KMS-11 (cell line): ENCODE results near the gene CDH13.

ENCODE experiments used
- H2AFZ ChIP-seq: fragments of 200-600 bp; sonication (generic); 2 replicates; pipeline ENCODE4 v1.6.1; 2016; ENCODE audit warnings: antibody characterized with exemption, mixed run types, low read depth
- H3K27ac ChIP-seq: fragments of 200-600 bp; sonication (generic); 2 replicates; pipeline ENCODE4 v1.6.1; 2016; ENCODE audit warnings: mild to moderate bottlenecking, mixed run types
- H3K27me3 ChIP-seq: fragments of 200-600 bp; sonication (generic); 2 replicates; pipeline ENCODE4 v1.6.1; 2017; ENCODE audit warnings: mild to moderate bottlenecking, low read depth, mixed run types, moderate library complexity; ENCODE audit not compliant: insufficient read depth
- H3K36me3 ChIP-seq: fragments of 200-600 bp; sonication (generic); 2 replicates; pipeline ENCODE4 v1.6.1; 2017; ENCODE audit warnings: mild to moderate bottlenecking, mixed run types; ENCODE audit not compliant: insufficient read depth
- H3K4me1 ChIP-seq: fragments of 200-600 bp; sonication (generic); 2 replicates; pipeline ENCODE4 v1.6.1; 2016; ENCODE audit warnings: mild to moderate bottlenecking, low read depth, mixed run types; ENCODE audit not compliant: poor library complexity, severe bottlenecking
- H3K4me2 ChIP-seq: fragments of 200-600 bp; sonication (generic); 2 replicates; pipeline ENCODE4 v1.7.0; 2016; ENCODE audit warnings: mild to moderate bottlenecking, mixed run types
- H3K4me3 ChIP-seq: fragments of 200-600 bp; sonication (generic); IDR thresholded peaks from 2 replicates; pipeline ENCODE4 v1.6.1; 2017; ENCODE audit warnings: low read depth, low read length, mixed read lengths; ENCODE audit not compliant: insufficient read depth
- H3K79me2 ChIP-seq: fragments of 200-600 bp; sonication (generic); 2 replicates; pipeline ENCODE4 v1.6.1; 2016; ENCODE audit warnings: low read depth, mixed run types; ENCODE audit not compliant: insufficient read depth
- H3K9ac ChIP-seq: fragments of 200-600 bp; sonication (generic); 2 replicates; pipeline ENCODE4 v1.6.1; 2016; ENCODE audit warnings: mild to moderate bottlenecking, mixed run types
- H4K20me1 ChIP-seq: fragments of 200-600 bp; sonication (generic); 2 replicates; pipeline ENCODE4 v1.6.1; 2016; ENCODE audit warnings: mild to moderate bottlenecking, mixed run types; ENCODE audit not compliant: insufficient read depth
- CTCF ChIP-seq: fragments of 200-600 bp; sonication (generic); conservative IDR thresholded peaks from 2 replicates; pipeline ENCODE4 v1.6.1; 2017; ENCODE audit warnings: low read depth, mild to moderate bottlenecking, antibody characterized with exemption, low read length, moderate library complexity, mixed read lengths

Gene CDH13

GRCh38 chr16:83456934-83457333 lies 830.2 kb downstream of the CDH13 start:
- TF ChIP-seq CTCF: no peak
- no peak overlapping the region for H2AFZ ChIP-seq
- no peaks in the 10 kb centered on the region for H3K79me2 ChIP-seq
- H3K9ac ChIP-seq: no peak overlapping the region
- H3K4me3 ChIP-seq: no peak overlapping the region
- no peaks in the 10 kb centered on the region for H3K36me3 ChIP-seq
- H3K27ac ChIP-seq: no peak overlapping the region
- H3K27me3 ChIP-seq: no peaks in the 10 kb centered on the region
- H3K4me2 ChIP-seq: no peak overlapping the region
- H4K20me1 ChIP-seq: no peaks in the 10 kb centered on the region
- H3K4me1 ChIP-seq: no peaks in the 10 kb centered on the region

- Histone ChIP-seq H3K36me3 (no peaks in the 10 kb centered on the region), H3K9ac (no peak overlapping the region), H2AFZ (peak overlapping the region; percentile 1; the same call in 1 of the 2 replicates), H3K27ac (no peak overlapping the region; the same call in 1 of the 2 replicates), H3K27me3 (no peaks in the 10 kb centered on the region), H3K4me3 (no peak overlapping the region), H3K4me2 (peak overlapping the region; percentile 31), H3K79me2 (no peaks in the 10 kb centered on the region), H3K4me1 (no peaks in the 10 kb centered on the region), H4K20me1 (no peaks in the 10 kb centered on the region)
- no peak for TF ChIP-seq CTCF
Measured at GRCh38 chr16:83458612-83459011, 831.8 kb downstream of the CDH13 start.

GRCh38 chr16:83464991-83465390 lies 838.2 kb downstream of the CDH13 start:
- Histone ChIP-seq H4K20me1 (no peaks in the 10 kb centered on the region), H3K4me1 (no peaks in the 10 kb centered on the region), H3K36me3 (no peaks in the 10 kb centered on the region), H2AFZ (no peak overlapping the region), H3K27ac (no peak overlapping the region), H3K79me2 (no peaks in the 10 kb centered on the region), H3K9ac (no peak overlapping the region), H3K4me3 (no peak overlapping the region), H3K4me2 (no peak overlapping the region), H3K27me3 (no peaks in the 10 kb centered on the region)
- TF ChIP-seq CTCF: no peak

- no peaks in the 10 kb centered on the region for H3K27me3 ChIP-seq
- no peak for TF ChIP-seq CTCF
- no peaks in the 10 kb centered on the region for H3K79me2 ChIP-seq
- H3K4me1 ChIP-seq: no peaks in the 10 kb centered on the region
- H2AFZ ChIP-seq: no peak overlapping the region
- H3K36me3 ChIP-seq: no peaks in the 10 kb centered on the region
- H4K20me1 ChIP-seq: no peaks in the 10 kb centered on the region
- H3K9ac ChIP-seq: no peak overlapping the region
- H3K4me3 ChIP-seq: no peak overlapping the region
- no peak overlapping the region for H3K27ac ChIP-seq
- no peak overlapping the region for H3K4me2 ChIP-seq
Measured at GRCh38 chr16:83470416-83470815, 843.6 kb downstream of the CDH13 start.
